NCI-H82 treated with DMSO at 0.1 percent for 48 hours (cell line): Measurements from ENCODE around the gene CCDC188.
A peak's percentile ranks its signal among the peaks of the same experiment; 100 is the strongest.
"Not testable (repeated sequence)": the region's sequence is repeated elsewhere in the genome, so short reads cannot be mapped to it uniquely, and the experiment has no call there.

Source experiments
- DNase-seq: peaks from one replicate; lab custom pipeline; 2025; ENCODE audit not compliant: unreplicated experiment; lab: John Stamatoyannopoulos, UW

Gene CCDC188

GRCh38 chr22:20171288-20172140 is 20.7 kb upstream of the CCDC188 start:
- no peak for DNase-seq

DNA sequence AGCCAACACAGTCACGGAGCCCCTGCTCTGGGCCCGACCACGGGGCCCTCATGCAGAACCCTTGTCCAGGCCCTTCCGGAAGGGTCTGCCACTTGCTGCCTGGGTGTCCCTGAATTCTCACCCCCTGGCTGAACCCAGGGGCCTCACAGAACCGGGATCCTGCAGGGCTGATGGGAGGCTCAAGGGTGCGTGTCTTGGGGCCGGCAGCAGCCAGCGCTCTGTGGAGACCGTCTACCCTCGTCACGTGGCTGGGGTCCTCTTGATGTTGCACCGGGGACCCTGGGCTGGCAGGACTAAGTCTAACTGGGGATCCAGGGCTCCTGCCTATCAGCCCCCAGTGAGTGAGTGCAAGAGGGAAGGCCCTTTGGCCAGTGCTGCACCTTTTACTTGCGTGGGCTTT is 19.3 kb upstream of the CCDC188 start:
- no peak for DNase-seq

DNA sequence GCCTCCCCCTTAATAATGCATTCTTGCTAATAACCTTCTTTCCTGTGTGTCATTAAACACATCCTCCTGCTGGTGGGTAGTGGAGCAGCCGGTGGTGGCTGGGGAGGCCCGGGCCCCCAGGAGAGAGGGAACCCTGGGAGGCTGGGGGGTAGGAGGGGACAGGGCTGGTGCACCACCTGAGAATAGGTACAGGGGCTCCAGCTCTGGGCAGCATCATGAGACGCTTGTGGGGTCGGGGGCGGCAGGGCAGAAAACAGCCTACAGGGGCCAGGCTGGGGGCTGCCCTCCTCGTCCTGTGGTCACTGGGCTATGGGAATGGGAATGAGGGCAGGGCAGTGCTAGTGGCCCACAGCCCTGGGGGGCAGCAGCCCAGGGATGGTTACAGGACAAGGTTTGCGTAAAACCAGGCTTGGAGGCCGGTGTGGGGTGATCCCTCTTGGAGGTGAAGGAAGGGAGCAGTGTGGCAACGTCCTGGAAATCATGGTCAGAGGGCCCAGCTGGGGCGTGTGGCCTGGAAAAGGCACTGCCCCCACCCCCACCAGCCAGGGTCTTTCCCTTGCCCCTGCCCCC is 18.5 kb upstream of the CCDC188 start:
- DNase-seq = no peak

- DNase-seq = no peak
Measured at GRCh38 chr22:20167643-20168322, 16.9 kb upstream of the CCDC188 start.

GRCh38 chr22:20166703-20167102 is 15.8 kb upstream of the CCDC188 start:
- no peak for DNase-seq

GRCh38 chr22:20165913-20166312 is 15.1 kb upstream of the CCDC188 start:
- DNase-seq = no peak

DNA sequence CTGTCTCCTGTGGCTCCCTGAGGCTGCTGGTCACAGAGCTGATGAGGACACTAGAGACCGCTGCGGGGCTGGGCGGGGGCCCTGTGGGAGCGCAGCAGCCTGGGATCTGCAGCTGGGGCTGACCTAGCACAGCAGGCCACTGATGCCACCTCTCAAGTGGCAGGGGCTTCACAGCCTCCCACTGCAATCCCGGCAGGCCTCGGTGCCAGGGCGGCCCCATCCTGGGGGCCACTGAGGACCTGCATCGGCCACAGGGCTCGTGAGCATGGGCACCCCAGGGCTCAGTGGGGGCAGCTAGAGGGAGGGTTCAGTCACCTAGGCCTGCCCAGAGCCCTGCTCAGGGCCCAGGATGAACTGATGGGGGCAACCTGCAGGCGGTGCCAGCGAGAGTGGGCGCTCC is 14.6 kb upstream of the CCDC188 start:
- no peak for DNase-seq

DNA sequence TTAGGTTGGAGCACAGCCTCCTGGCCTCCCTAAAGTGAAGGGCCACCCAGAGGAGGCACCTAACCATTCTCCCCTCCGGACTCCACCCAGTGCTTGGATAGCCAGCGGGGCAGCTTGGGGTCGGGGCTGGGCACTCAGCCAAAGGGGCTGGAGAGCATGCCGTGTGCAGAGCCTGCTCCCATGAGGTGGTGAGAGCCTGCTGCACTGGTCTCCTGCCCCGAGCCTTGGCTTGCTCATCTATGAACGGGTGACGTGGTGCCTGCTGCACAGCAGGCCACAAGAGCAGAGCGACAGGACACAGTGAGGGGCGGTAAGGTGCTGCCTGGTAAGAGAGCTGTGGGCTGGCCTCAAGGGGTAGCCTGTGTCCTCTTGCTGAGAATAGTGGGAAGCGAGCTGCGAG is 14.0 kb upstream of the CCDC188 start:
- DNase-seq = no peak

DNA sequence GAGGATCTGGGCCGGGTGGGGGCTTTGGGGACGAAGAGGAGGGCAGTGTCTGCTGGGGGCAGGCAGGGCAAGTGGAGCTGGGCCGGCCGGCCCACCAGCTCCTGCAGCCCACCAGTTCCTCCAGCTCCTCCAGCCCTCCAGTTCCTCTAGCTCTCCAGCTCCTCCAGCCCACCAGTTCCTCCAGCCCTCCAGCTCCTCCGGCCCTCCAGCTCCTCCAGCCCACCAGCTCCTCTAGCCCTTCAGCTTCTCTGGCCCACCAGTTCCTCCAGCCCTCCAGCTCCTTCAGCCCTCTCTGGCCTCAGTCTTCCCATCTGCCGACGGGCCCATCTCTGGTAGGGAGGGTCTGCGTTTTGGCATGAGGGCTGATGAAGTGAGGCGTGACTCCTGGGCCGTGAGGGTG is 9.2 kb upstream of the CCDC188 start:
- DNase-seq = no peak

GRCh38 chr22:20159531-20159930 is 8.7 kb upstream of the CCDC188 start:
- not testable (repeated sequence) for DNase-seq

- DNase-seq = peak; percentile 20
Measured at GRCh38 chr22:20159076-20159475, 8.2 kb upstream of the CCDC188 start.

DNA sequence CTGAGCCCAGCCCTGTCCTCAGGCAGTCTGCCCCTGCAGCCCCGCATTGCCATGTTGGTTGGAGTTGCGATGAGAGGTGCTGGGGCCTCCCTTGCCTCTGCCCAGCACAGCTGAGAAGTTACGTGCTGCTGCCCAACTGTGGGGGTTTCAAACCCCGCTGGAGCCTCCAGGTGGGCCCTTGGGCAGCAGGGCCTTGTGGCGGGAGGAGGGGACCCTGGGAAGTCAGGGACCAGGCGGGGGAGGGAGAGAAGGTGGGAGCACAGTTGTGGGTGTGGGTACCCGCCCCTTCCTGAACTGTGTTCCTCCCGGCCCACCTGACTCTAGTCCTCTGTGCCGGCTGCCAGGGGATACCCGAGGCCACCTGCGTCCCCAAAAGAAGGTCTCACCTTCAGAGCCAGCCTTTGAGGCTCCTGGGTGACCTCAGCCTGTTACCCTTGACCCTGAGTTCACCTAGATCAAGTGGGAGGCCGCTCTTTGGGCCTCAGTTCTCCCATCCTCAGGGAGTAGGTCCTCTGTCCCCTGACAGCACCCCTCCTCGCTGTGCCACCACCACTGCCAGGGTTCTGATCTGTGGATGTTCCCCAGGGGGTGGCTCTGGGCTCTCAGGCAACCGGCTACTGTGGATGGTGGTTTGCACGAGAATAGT is 7.7 kb upstream of the CCDC188 start:
- DNase-seq = no peak

DNA sequence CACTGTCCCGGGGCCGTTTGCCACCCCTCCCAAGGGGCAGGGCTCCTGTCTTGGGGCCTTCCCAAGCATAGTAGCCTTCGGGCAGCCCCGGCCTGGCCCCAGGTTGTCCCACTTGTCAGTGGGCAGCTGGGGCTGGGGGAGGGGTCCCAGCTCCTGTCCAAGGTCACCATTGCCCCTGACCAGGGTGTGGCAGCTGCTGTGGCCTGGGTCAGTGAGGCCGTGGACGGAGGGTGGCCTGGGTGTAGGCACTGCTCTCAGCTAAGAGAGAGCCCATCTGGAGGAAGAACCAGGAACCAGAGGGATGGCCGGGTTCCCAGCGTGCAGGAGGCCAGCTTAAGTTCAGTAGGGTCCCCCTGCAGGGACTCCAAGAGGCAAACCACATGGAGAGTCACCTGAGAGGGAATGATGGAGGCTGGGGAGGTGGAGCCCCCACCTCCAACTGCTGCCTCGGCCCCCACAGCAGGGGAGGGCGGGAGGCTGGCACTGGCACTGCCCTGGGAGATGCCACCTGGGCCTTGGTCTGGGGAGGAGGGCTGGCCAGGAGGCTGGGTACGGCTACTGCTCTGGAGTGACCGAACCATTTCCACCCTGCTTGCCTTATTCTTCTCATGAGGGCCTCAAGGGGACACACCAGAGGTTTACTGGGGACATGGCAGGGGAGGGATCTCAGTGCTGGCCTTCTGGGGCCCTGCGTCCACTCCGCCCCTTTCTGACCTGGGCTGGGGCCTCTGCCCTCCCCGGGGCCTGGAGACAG is 6.8 kb upstream of the CCDC188 start:
- no peak for DNase-seq

DNA sequence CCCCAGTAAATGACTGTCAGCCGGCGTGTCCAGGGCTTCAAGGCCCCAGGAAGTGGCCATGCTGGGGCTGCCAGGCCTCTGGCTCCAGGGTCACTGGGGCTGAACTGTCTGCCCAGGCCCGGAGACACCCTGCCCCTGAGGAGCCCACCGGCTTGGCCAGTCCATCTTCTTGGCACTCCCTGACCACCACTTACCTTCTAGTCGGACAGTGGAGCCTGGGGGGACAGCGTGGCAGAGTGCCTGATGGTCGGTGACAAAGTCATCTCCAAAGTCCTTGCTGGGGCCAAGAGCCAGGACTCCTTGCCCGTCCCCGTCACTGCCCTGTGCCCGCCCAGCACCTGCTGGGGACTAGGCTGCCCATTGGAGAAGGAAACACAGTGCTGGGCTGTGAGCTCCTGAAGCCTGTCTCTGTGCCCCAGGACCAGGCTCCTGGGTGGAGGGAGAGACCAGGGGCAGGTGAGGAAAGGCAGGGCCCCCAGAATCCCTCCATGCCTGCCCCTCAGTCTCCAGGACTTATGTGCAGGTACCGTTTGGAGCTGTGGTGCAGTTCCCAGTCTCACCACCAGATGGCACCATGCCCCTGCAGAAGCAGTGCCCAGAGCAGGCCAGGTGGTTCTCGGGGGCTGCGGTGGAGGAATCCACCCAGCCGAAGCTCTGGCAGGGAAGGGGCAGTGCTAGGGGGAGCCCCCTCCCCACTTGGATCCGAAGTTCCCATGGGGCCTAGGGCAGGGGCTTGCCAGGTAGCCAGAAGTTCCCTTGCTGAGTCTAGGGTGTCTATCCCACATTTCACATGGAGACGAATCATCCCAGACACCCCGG is 6.0 kb upstream of the CCDC188 start:
- DNase-seq = peak; percentile 28

- no peak for DNase-seq
Measured at GRCh38 chr22:20156042-20156389, 5.2 kb upstream of the CCDC188 start.

DNA sequence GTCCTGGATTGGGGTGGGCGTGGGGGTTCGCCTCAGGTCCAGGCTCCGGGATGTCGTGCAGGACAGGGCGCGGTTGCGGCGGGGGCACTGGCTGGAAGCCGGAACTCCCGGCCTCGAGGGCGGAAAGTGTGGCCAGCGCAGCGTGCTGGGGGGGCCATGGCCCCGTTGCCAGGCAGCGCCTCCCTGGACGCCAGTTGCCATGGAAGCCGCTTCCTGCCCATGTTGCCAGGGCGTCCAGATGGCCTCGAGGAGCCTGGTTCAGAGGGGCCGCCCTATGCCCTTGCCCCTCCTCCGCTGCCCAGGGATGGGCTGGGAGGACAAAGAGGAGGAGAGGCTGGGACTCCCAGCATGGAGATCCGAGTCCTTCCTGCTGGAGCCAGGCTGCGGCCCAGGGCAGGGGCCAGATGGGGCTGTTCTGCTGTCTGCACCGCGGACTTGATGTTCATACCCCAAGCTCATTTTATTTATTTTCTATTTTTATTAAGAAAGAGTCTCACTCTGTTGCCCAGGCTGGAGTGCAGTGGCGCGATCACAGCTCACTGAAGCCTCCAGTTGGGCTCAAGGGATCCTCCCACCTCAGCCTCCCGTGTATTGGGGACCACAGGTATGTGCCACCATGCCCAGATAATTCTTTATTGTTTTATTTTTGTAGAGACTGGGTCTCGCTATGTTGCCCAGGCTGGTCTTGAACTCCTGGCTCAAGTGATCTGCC is 4.6 kb upstream of the CCDC188 start:
- peak; percentile 58 for DNase-seq

DNA sequence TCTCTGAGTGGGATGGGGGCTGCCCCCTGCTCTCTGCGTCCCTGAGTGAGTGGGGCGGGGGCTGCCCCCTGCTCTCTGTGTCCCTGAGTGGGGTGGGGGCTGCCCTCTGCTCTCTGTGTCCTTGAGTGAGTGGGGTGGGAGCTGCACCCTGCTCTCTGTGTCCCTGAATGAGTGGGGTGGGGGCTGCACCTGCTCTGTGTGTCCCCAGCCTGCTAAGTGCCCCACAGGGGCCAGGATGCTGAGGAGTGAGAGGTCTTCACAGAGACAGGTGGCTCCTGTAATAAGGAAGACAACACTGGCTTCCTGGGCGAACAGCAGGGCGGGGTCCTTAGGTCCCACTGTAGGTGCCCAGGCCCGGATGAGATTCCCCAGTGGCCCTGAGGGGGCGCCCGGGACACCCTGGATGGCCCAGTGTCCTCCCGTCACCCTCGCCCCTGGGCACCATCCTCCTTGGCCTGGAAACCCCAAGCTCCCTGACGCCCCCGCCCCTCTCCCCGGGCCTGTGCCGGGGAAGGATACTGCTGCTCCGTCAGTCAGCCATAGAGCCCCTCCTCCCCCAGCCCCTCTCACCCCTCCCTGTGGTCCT is 3.8 kb upstream of the CCDC188 start:
- DNase-seq = no peak

GRCh38 chr22:20153945-20154344 is 3.1 kb upstream of the CCDC188 start:
- DNase-seq = no peak

GRCh38 chr22:20152464-20152890 is 1.6 kb upstream of the CCDC188 start:
- no peak for DNase-seq
